Esophagus squamous epithelium (tissue), 4 donors: ENCODE data around the gene ANO2.

Source experiments
- CTCF ChIP-seq, 6 experiments: fragments of 450-650 bp in 4 of 6; fragments of 200-600 bp in 2 of 6; sonication (generic) in 2 of 6; IDR thresholded peaks; one replicate each; pipeline ENCODE4 v1.5.1; 2016 to 2019; ENCODE audit warnings: antibody characterized with exemption in 6 of 6, mild to moderate bottlenecking in 4 of 6, moderate library complexity in 4 of 6
- POLR2A ChIP-seq, 4 donors: fragments of 450-650 bp; IDR thresholded peaks; one replicate each; pipeline ENCODE4 v1.6.1; 2017; ENCODE audit warnings: antibody characterized with exemption in 4 of 4, mild to moderate bottlenecking in 4 of 4, moderate library complexity in 3 of 4

DNA sequence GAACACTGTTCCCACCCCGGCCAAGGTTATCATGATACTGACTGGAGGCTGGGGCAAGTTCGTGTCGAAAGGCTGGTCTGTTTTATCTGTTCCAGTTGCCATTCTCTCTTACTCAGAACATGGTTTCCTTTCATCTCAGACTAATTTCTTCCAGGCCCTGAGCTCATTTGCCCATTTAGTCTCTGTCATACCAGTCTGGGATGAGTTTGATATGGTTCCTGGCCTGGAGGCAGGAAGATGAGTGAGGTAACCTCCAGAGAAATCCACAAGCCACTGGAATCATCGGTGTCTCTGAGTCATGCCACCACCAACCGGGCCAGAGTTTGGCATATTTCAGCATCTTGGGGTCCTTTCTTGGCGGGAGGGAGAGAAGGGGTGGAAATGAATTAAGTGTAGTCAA, 398.4 kb downstream of the ANO2 start:
- TF ChIP-seq POLR2A (IDR thresholded peaks at IDR 0.05) (no peak), CTCF (IDR thresholded peaks at IDR 0.05) (no peak)
